Endothelial cell of umbilical vein (primary cell): ENCODE measurements around the gene NTF4. TPM values are rescaled to one million over a fixed set of nuclear protein-coding genes. Genes with fewer than 3 reads are reported as not detected.
"Not testable (repeated sequence)": the region's sequence is repeated elsewhere in the genome, so short reads cannot be mapped to it uniquely, and the experiment has no call there.

Experiments
- BruUV-seq: library from RNA; stranded (reverse); fragments of 400-500 nt; replicated peaks from 2 replicates; lab custom pipeline; 2021; lab: Mats Ljungman, UMichigan
- CTCF ChIA-PET: fragments of 300-600, 350-600 bp; sonication (Branson Sonifier 250); formaldehyde crosslinking; loops from one replicate; lab custom pipeline; 2021; ENCODE audit warnings: antibody characterized with exemption, inconsistent platforms; lab: Charles Lee
- POLR2A ChIA-PET: fragments of 300-600, 350-600 bp; sonication (Branson Sonifier 250); formaldehyde crosslinking; loops from one replicate; lab custom pipeline; 2021; ENCODE audit warnings: antibody characterized with exemption, inconsistent platforms; lab: Charles Lee
- DNase-seq: peaks from one replicate; pipeline ENCODE4 v3.0.0-alpha.2; 2011; ENCODE audit warnings: low read depth, low spot score
- FAIRE-seq: peaks from 2 replicates; lab custom pipeline; 2011; peaks lifted over from hg19 to GRCh38; lab: Jason Lieb, UNC
- H2AFZ ChIP-seq: 2 replicates; pipeline ENCODE4 v1.6.0; 2012; ENCODE audit warnings: low read depth, low read length, control low read depth, inconsistent platforms
- H3K27ac ChIP-seq: 2 replicates; pipeline ENCODE4 v1.5.1; 2011; ENCODE audit warnings: low read depth, mild to moderate bottlenecking, control low read depth, low read length, moderate library complexity; ENCODE audit not compliant: insufficient read depth
- H3K27me3 ChIP-seq, 2 experiments: 2 replicates each; pipeline versions ENCODE4 v1.6.0 to v1.6.1; 2011; ENCODE audit warnings: low read length in 2 of 2, mixed read lengths in 1 of 2; ENCODE audit not compliant: control insufficient read depth in 2 of 2, insufficient read depth in 2 of 2
- H3K36me3 ChIP-seq, 2 experiments: 2 replicates in 1 of 2; 3 replicates in 1 of 2; pipeline ENCODE4 v1.5.1; 2011; ENCODE audit warnings: low read length in 2 of 2, mild to moderate bottlenecking in 1 of 2, moderate library complexity in 1 of 2; ENCODE audit not compliant: control insufficient read depth in 2 of 2, insufficient read depth in 2 of 2; ENCODE audit errors: extremely low read depth in 1 of 2
- H3K4me1 ChIP-seq: 3 replicates; pipeline ENCODE4 v1.5.1; 2011; ENCODE audit warnings: mild to moderate bottlenecking, low read length; ENCODE audit not compliant: control insufficient read depth, insufficient read depth; ENCODE audit errors: extremely low read depth
- H3K4me2 ChIP-seq: 2 replicates; pipeline ENCODE4 v1.6.1; 2011; ENCODE audit warnings: low read length, control low read depth, mixed read lengths; ENCODE audit not compliant: insufficient read depth
- H3K4me3 ChIP-seq, 3 experiments: fragments of 200-600 bp in 1 of 3; sonication (generic), shearing (Covaris generic) in 1 of 3; replicated peaks in 1 of 3; 2 replicates each; pipeline ENCODE4 v1.5.1; 2011 to 2016; ENCODE audit warnings: control low read depth in 3 of 3, low read length in 3 of 3, mild to moderate bottlenecking in 2 of 3, inconsistent platforms in 1 of 3, low read depth in 1 of 3, moderate library complexity in 1 of 3; ENCODE audit not compliant: insufficient read depth in 1 of 3
- H3K79me2 ChIP-seq: 2 replicates; pipeline ENCODE4 v1.6.0; 2012; ENCODE audit warnings: low read length, inconsistent platforms; ENCODE audit not compliant: control insufficient read depth, insufficient read depth
- H3K9ac ChIP-seq: replicated peaks from 2 replicates; pipeline ENCODE3; 2011; ENCODE audit warnings: low read length, control low read depth; ENCODE audit not compliant: insufficient read depth; ENCODE audit errors: extremely low read depth
- H3K9me1 ChIP-seq: replicated peaks from 3 replicates; pipeline ENCODE4 v1.6.0; 2011; ENCODE audit warnings: mild to moderate bottlenecking, low read length; ENCODE audit not compliant: control insufficient read depth, insufficient read depth; ENCODE audit errors: extremely low read depth
- H3K9me3 ChIP-seq: replicated peaks from 2 replicates; pipeline ENCODE4 v1.5.1; 2012; ENCODE audit warnings: low read length, inconsistent platforms; ENCODE audit not compliant: control insufficient read depth, insufficient read depth
- H4K20me1 ChIP-seq: replicated peaks from 2 replicates; pipeline ENCODE3; 2011; ENCODE audit warnings: mild to moderate bottlenecking, low read length; ENCODE audit not compliant: control insufficient read depth, insufficient read depth; ENCODE audit errors: extremely low read depth
- CTCF ChIP-seq, 2 donors: IDR thresholded peaks; 1 replicate in 1 of 2; 2 replicates in 1 of 2; pipeline ENCODE4 v1.5.1; 2011; ENCODE audit warnings: low read length in 2 of 2, mild to moderate bottlenecking in 2 of 2, moderate library complexity in 2 of 2, control low read depth in 1 of 2, inconsistent platforms in 1 of 2, low read depth in 1 of 2; ENCODE audit not compliant: insufficient read depth in 1 of 2; ENCODE audit errors: extremely low read depth in 1 of 2
- EZH2 ChIP-seq: IDR thresholded peaks from 2 replicates; pipeline ENCODE4 v1.6.1; 2012; ENCODE audit warnings: borderline replicate concordance, low read depth, mild to moderate bottlenecking, moderate library complexity, low read length, inconsistent platforms; ENCODE audit not compliant: severe bottlenecking
- FOS ChIP-seq: IDR thresholded peaks from 2 replicates; pipeline ENCODE4 v1.6.1; 2011; ENCODE audit warnings: mild to moderate bottlenecking, low read length, moderate library complexity, borderline replicate concordance; ENCODE audit not compliant: insufficient read depth
- GATA2 ChIP-seq: IDR thresholded peaks from 2 replicates; pipeline ENCODE4 v1.7.0; 2011; ENCODE audit warnings: low read depth, mild to moderate bottlenecking, moderate library complexity, mixed read lengths, low read length; ENCODE audit not compliant: insufficient read length, insufficient read depth
- JUN ChIP-seq: IDR thresholded peaks from 2 replicates; pipeline ENCODE4 v1.6.1; 2011; ENCODE audit warnings: borderline replicate concordance, low read depth; ENCODE audit not compliant: insufficient read length, insufficient read depth
- MYC ChIP-seq: IDR thresholded peaks from one replicate; pipeline ENCODE4 v1.6.1; 2011; ENCODE audit warnings: mild to moderate bottlenecking, low read depth, low read length
- POLR2A ChIP-seq: IDR thresholded peaks from 2 replicates; pipeline ENCODE4 v1.6.1; 2012; ENCODE audit warnings: low read depth, mild to moderate bottlenecking, control low read depth, low read length
- POLR2AphosphoS5 ChIP-seq: IDR thresholded peaks from 2 replicates; pipeline ENCODE4 v1.6.1; 2012; ENCODE audit warnings: low read depth, mild to moderate bottlenecking, control low read depth, low read length, moderate library complexity; ENCODE audit not compliant: insufficient read depth
- dilution Hi-C: fragments of 300-500 bp; cut with MboI; formaldehyde crosslinking; loops from one replicate; pipeline ENCODE4 v1.15.0; 2019; ENCODE audit warnings: low sequenced_read_pairs; ENCODE audit not compliant: extremely low pct_ligation_motif_present
- intact Hi-C: fragments of 100-400 bp; cut with micrococcal nuclease; formaldehyde crosslinking; loops from one replicate; pipeline ENCODE4 v1.10.0; 2022
- polyA plus RNA-seq, 4 experiments: library from polyadenylated mRNA; depleted of rRNA in 3 of 4; stranded (reverse) in 3 of 4; unstranded in 1 of 4; fragments of >200 nt; gene quantifications; 2 replicates each; pipeline versions ENCODE4 v1.2.1 to v1.2.3, GENCODE V29; 2011 to 2012; ENCODE audit warnings: missing spikeins in 1 of 4
- total RNA-seq: library from RNA; stranded (reverse); gene quantifications from 2 replicates; pipeline ENCODE4 v1.2.3, GENCODE V29; 2021
- TF ChIP-seq, protein P1 (sequence below): IDR thresholded peaks from 2 replicates; pipeline ENCODE4 v1.6.1; 2011; ENCODE audit not compliant: insufficient read depth, insufficient read length

The NTF4 gene
- total and polyA plus RNA-seq, 2 donors (not counting 3 experiments of a cell fraction or from before 2014, with no cell fraction given) = not detected

GRCh38 chr19:49057636-49058234, 6.9 kb downstream of the NTF4 start, which contains the start of gene CGB7:
CGB7 (minus strand) TSS chr19:49057749; CDS start chr19:49055375, 2,374 bp downstream.
- H3K4me1 ChIP-seq = peaks cover 11% of the 10 kb centered on the region
- peak within 1 kb of the TSS; percentile 91 for H2AFZ ChIP-seq
- dilution Hi-C loops = no loop called here
- no TSS peak for BruUV-seq
- H3K79me2 ChIP-seq = no peaks in the 10 kb centered on the region
- no peaks in the 10 kb centered on the region for H4K20me1 ChIP-seq
- intact Hi-C loops = loop anchor here (1.0 kb wide), 1 partner anchor 10 kb away; no protein-coding TSS in a partner anchor
- no peak for TF ChIP-seq EZH2
- no peak for TF ChIP-seq JUN
- TF ChIP-seq CTCF (IDR thresholded peaks at IDR 0.05; ENCODE audit: extremely low read depth in 1 of 2, insufficient read depth in 1 of 2, low read depth in 1 of 2, low read length in 2 of 2) = no peak
- no peak for TF ChIP-seq MYC
- TF ChIP-seq GATA2 = no peak
- TF ChIP-seq POLR2AphosphoS5 = no peak
- TF ChIP-seq POLR2A = no peak
- TF ChIP-seq FOS = no peak
- TF ChIP-seq, protein P1, sequence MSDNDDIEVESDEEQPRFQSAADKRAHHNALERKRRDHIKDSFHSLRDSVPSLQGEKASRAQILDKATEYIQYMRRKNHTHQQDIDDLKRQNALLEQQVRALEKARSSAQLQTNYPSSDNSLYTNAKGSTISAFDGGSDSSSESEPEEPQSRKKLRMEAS = no peak
- no peaks in the 10 kb centered on the region for H3K36me3 ChIP-seq
- H3K9ac ChIP-seq = no peak within 1 kb of the TSS
- H3K4me3 ChIP-seq = peak within 1 kb of the TSS in 2 of 3 experiments; percentile 30 to 55
- peak; percentile 87 for FAIRE-seq
- H3K9me1 ChIP-seq = no peaks in the 10 kb centered on the region
- H3K27me3 ChIP-seq = no peaks in the 10 kb centered on the region
- peak within 1 kb of the TSS; percentile 66 for H3K4me2 ChIP-seq
- ChIA-PET POLR2A (interaction anchor here (0.6 kb wide), 1 partner anchor 177 kb away, joined by 3 read pairs; no protein-coding TSS in a partner anchor), CTCF (interaction anchor here (0.8 to 1.8 kb wide), 10 partner anchors 9 to 168 kb away, joined by 3 to 9 read pairs (median 4); no protein-coding TSS in a partner anchor)
- H3K9me3 ChIP-seq = no peaks in the 10 kb centered on the region
- no peak within 1 kb of the TSS for H3K27ac ChIP-seq
- DNase-seq = peak; percentile 54

- H4K20me1 ChIP-seq, H3K79me2 ChIP-seq, BruUV-seq, H3K9ac ChIP-seq, POLR2A ChIA-PET, H3K27me3 ChIP-seq, H3K9me1 ChIP-seq, dilution Hi-C loops, H3K27ac ChIP-seq, DNase-seq, H3K9me3 ChIP-seq, H3K36me3 ChIP-seq, FAIRE-seq: not testable (repeated sequence)
- CTCF ChIA-PET = interaction anchor here (0.8 to 1.8 kb wide), 10 partner anchors 10 to 168 kb away, joined by 3 to 9 read pairs (median 4); no protein-coding TSS in a partner anchor
- Histone ChIP-seq H3K4me3 (peak overlapping the region in 2 of 3 experiments; percentile 30 to 55), H3K4me2 (peak overlapping the region; percentile 66), H2AFZ (peak overlapping the region; percentile 91), H3K4me1 (peaks cover 11% of the 10 kb centered on the region)
- intact Hi-C loops = loop anchor here (1.0 kb wide), 1 partner anchor 10 kb away; no protein-coding TSS in a partner anchor
Observed at GRCh38 chr19:49056902-49057596, 7.6 kb downstream of the NTF4 start.
